ENCODE results near the gene DDX39B. TPM values are rescaled to one million over a fixed set of nuclear protein-coding genes. Genes with fewer than 3 reads are reported as not detected.

DDX39B gene
- total and polyA plus RNA-seq, 2 of the 4 experiments (the other 2 are of a cell fraction) = 371 to 796 TPM

- Histone ChIP-seq H3K9ac (ENCODE audit: low read depth, low read length) (no peak overlapping the region), H3K4me2 (ENCODE audit: low read depth, low read length) (no peak overlapping the region), H2BK20ac (ENCODE audit: low read depth, low read length) (no peak overlapping the region), H3K56ac (ENCODE audit: extremely low read depth, insufficient read depth, low read length) (no peak overlapping the region), H3K14ac (replicated peaks; ENCODE audit: low read depth, low read length) (no peak overlapping the region), H2BK15ac (ENCODE audit: low read depth, low read length) (no peak overlapping the region), H3K27me3 (ENCODE audit: control insufficient read depth, insufficient read depth, low read length) (peaks cover 19% of the 10 kb centered on the region), H3K9me3 (ENCODE audit: control insufficient read depth, insufficient read depth, low read length) (no peaks in the 10 kb centered on the region), H2BK120ac (ENCODE audit: low read depth, low read length) (no peak overlapping the region), H3K36me3 (ENCODE audit: control insufficient read depth, insufficient read depth, low read length) (no peaks in the 10 kb centered on the region), H4K91ac (ENCODE audit: insufficient read depth, low read depth, low read length) (no peak overlapping the region), H3K4me3 (ENCODE audit: insufficient read depth, low read depth, low read length) (no peak overlapping the region), H3K18ac (ENCODE audit: low read depth, low read length) (no peak overlapping the region), H4K20me1 (ENCODE audit: insufficient read depth, low read length) (no peaks in the 10 kb centered on the region), H4K5ac (ENCODE audit: low read depth, low read length) (no peak overlapping the region), H2AK9ac (replicated peaks; ENCODE audit: low read depth, low read length, poor library complexity) (no peak overlapping the region), H2AK5ac (ENCODE audit: low read depth, low read length) (no peak overlapping the region), H4K8ac (ENCODE audit: low read depth in 2 of 2, low read length in 2 of 2) (no peak overlapping the region), H3K4me1 (ENCODE audit: control insufficient read depth, insufficient read depth, low read length) (peaks cover 4% of the 10 kb centered on the region; the same call in 1 of the 2 replicates), H3K79me1 (ENCODE audit: low read depth in 1 of 2, low read length in 2 of 2) (no peaks in the 10 kb centered on the region), H2AFZ (replicated peaks; ENCODE audit: low read length, poor library complexity) (no peak overlapping the region), H3K4ac (ENCODE audit: low read depth, low read length) (no peak overlapping the region), H2BK5ac (ENCODE audit: low read depth, low read length, poor library complexity, severe bottlenecking) (no peak overlapping the region), H3K23ac (ENCODE audit: low read depth, low read length) (no peak overlapping the region), H3K9me1 (ENCODE audit: insufficient read depth, low read length) (no peaks in the 10 kb centered on the region; the same call in 1 of the 2 replicates), H3K27ac (ENCODE audit: insufficient read depth, low read length) (no peak overlapping the region)
- dilution Hi-C loops (cut with HindIII; ENCODE audit: low sequenced_read_pairs, unreplicated experiment) (no loop called here), in situ Hi-C loops (cut with MboI; ENCODE audit: low sequenced_read_pairs) (no loop called here), intact Hi-C loops (cut with micrococcal nuclease) (no loop called here)
- WGBS, 2 experiments (ENCODE audit: extremely low coverage in 2 of 2, insufficient read length in 1 of 2) = no CpG with 5 or more reads among the region's 3 CpGs
- ATAC-seq (ENCODE audit: low read depth) (no peak), DNase-seq (no peak)
- BruUV-seq (replicated peaks) = no TSS peak
- ChIA-PET CTCF (no interaction called here), POLR2A (ENCODE audit: unreplicated experiment) (no interaction called here)
- no peak for TF ChIP-seq MXI1 (IDR thresholded peaks at IDR 0.05; ENCODE audit: borderline replicate concordance, low read depth, low read length)
- TF ChIP-seq CTCF (conservative IDR thresholded peaks at IDR 0.05; ENCODE audit: low read depth, low read length) = no peak
- TF ChIP-seq USF2 (IDR thresholded peaks at IDR 0.05; ENCODE audit: low read depth, low read length) = no peak
These were observed 37.3 kb upstream of the DDX39B start for GRCh38 chr6:31579119-31579505.
